Activated T-cell treated with anti-CD3 and anti-CD28 coated beads for 24 hours (primary cell): ENCODE data around the gene C3orf22.
"Not testable (repeated sequence)": the region's sequence is repeated elsewhere in the genome, so short reads cannot be mapped to it uniquely, and the experiment has no call there.

Source experiments
- DNase-seq: peaks from one replicate; pipeline ENCODE4 v3.0.0-alpha.2; 2020; ENCODE audit warnings: low read depth

C3orf22 gene

DNA sequence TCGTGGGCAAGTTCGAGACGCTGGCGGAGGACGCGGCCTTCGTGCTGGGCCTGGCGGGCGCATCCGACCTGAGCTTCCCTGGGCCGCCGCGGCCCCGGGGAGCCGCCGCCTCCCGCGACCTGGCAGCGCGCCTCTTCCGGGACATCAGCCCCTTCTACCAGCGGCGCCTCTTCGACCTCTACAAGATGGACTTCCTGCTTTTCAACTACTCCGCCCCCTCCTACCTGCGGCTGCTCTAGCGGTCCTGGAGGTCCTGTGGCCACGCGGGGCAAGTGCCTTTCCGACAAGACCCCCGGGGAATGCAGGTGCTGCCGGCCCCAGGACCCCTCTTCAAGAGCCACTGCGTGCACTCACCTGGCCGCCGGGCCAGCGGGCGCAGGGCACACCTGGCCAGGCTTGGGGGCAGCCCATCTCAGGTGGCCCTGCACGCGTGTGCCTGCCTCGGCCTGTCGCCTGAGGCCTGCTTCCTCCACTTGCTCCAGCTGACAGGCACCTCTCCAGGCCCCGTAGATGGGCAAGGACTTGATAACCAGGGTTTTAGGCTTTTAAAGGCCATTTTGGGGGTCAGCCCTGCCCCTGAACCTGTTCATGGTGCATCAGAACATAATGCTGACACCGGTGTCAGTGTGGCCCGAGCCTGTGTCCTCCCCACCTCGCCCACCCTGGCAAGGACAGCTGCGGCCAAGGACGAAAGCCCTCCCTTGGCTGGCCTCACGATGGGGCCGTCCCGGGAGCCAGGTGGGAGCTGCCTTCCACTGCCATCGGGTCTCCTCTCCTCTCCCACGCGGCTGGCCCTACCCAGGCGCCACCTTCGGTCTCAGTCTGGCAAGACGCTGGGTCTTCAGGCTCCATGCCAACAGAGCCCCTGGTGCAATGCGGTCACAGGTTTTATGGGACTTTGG, 16.1 kb downstream of the C3orf22 start:
- no peak for DNase-seq

DNA sequence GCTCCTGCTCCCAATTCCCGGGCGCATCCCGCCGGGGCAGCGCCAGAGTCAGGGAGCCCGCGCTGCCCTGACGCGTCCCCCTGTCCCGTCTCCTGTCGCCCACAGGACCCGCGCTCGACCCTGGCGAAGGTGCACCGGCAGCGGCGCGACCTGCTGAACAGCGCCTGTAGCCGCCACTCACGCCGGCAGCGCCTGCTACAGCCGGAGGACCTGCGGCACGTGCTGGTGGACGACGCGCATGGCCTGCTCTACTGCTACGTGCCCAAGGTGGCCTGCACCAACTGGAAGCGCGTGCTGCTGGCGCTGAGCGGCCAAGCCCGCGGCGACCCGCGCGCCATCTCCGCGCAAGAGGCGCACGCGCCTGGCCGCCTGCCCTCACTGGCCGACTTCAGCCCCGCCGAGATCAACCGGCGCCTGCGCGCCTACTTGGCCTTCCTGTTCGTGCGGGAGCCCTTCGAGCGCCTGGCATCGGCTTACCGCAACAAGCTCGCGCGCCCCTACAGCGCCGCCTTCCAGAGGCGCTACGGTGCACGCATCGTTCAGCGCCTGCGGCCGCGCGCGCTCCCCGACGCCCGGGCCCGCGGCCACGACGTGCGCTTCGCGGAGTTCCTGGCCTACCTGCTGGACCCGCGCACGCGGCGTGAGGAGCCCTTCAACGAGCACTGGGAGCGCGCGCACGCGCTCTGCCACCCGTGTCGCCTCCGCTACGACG, 16.9 kb downstream of the C3orf22 start:
- no peak for DNase-seq

DNA sequence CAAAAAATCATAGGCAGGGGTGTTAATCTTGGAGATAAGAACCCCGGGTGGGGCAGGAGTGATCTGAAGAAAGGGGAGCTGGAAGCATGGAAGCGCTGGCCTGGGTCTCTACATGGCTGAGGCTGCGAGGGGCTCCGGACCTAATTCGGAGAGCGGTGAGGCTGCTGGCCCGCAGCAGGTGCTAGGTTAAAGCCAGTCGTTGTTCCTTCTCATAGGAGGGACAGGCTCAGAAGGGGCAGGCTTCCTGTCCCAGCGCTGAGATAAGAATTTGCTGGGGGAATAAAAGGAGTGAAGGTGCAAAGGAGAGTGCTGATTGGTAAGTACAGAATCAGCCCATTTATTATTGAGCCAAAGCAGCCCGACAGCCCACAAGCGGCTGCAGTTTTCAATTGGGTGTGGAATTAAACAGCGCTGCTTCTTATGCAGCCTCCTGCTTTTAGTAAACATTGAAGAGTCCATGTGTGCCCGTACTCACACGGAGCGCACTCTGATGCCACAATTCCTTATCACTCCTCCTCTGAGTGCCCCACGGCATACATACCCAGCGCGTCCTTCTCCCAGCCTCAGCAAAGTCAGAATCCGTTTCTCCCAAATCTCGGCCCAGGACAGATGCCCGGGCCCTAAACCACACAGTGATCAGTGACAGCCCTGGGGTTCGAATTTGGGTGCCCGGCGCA, 17.6 kb downstream of the C3orf22 start:
- DNase-seq = no peak

DNA sequence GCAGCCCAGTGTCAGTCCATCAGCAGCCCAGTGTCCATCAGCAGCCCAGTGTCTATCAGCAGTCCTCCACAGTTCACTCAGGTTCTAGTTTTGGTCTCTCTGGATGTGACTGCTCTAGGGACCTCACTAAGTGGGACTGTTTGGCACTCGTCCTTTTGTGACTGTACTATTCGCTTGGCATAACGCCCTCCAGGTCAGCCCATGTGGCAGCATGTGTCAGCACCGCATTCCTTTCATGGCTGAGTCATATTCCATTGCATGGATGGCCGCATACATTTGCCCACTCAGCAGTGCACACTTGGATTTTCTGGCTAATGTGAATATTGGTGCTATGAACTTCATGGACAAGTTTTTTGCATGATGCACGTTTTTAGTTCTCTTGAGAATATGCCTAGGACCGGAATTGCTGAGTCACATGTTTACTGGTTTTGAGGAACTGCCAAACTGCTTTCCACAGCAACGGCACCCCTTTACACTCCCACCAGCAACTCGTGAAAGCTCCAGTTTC, 18.3 kb downstream of the C3orf22 start:
- DNase-seq = no peak

DNA sequence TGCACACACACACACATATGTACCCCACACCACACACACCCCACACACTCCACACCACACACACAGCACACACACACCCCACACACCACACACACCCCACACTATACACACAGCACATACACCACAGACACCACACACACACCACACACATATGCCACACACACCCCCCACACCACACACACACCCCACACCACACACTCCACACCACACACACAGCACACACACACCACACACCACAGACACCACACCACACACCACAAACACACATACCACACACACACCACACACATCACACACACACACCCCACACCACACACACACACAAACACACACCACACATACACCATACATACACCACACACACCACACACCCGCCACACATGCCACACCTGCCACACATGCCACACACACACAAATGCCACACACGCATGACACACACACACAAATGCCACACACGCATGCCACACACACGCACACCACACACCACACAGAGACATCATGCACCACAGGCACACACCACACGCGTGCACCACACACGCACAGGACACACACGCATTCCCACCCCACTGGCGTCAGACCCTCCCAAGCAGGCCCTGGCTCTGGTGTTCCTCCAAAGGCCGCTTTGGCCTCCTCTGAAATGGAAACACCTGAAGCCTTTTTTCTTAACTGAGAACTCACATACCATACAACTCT, 19.0 kb downstream of the C3orf22 start:
- DNase-seq = no peak

DNA sequence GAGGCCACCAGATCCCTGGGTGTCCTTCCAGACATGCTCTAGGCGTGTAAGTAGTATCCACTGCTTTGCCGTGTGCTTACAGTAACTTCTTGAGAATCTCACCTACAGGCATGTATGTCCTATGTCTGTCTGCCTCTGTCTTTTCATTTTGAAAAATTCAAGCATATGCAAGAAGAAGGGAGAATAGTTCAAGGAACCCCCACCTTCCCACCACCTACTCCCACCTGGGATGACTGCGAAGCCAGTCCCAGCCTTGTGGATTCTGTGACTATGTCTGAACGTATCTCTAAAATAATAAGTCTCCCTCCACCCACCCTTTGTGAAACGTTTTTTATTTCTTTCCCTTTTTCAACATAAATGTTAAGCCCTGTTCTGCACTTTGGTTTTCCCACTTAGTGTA, 19.8 kb downstream of the C3orf22 start:
- no peak for DNase-seq

DNA sequence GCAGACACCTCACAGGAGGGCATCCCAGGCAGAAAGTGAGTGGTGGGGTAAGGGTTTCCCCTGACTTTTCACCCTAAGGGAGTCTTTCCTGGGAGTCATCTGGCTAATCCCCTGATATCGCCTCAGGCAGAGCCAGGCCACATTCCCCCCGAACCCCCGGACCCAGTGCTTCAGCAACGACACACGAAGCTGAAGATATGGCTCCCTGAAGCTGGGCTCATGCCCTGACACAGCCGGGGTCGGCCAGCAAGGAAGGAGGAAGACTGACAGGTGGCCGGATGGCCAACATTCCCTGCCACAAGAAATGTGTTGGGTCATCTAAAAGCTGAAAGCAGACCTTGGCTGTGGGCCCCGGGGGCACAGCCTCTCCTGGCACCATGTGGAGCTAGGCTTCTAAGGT, 20.4 kb downstream of the C3orf22 start:
- DNase-seq = no peak

DNA sequence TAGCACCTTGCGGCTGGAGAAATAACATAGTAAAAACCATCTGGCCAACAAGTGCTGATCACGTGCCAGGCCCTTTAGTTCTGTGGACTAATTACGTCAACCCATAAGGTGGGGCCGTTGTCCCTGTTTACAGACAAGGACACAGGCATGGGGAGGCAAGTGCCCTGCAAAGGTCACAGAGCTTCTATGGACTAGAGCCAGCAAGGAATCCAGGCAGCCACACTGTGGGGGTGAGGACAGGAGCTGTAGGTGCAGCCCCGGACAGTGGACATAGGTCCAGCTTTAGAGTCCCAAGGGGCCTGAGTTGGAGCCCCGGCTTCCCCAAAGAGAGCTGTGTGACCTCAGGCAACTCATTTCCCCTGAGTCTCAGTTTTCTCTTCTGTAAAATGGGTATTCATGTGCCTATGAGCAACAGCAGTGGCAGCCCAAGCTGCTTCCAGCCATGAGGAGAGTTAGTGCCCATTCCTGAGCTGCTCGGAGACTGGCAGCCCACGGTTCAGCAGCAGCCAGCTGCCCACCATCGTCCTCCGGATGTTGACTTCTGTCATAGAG, 20.9 kb downstream of the C3orf22 start:
- no peak for DNase-seq

DNA sequence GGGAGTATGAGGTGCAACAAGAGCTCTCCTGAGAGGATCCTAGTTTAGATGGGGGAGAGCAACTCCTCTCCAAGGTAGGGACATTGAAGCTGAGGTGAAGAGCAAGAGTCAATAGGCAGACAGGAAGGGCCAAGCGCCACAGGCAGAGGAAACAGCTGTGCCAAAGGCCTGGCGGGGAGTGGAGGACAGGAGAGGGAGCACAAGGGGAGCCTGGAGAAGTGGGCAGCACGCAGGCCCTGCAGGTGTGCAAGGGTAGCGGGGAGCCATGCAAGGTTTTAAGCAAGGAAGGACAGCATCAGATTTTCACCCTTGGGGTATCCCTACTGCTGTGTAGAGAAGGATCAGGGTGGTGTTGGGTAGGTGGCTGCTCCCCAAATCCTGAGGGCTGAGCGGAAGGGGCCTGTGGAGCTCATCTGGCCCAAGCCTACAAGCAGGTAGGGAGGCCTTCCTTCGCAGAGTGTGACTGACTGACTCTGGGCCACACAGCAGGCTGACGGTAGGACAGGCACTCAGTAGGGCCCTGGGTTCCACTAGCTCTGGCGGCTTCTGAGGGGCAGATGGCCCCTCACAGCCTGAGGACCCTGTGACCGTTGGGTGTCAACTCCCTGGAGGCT, 21.5 kb downstream of the C3orf22 start:
- DNase-seq = no peak

DNA sequence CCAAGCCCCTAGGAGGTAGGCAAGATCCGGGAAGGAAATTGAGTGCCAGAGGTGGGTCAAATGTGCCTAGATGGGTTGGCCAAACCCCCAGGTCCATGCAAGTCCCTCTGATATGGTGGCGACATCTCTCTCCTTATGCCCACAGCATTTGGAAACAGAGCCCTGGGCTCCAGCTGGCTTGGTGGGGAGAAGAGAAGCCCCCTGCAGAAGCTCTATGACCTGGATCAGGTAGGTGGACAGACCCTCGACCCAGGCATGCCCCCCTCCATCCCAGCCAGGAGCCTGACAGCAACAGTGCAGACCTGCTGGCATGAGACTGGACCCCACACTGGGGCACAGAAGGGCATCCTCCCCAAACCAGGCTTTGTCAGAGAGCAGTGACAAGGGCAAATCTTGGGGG, 22.6 kb downstream of the C3orf22 start:
- DNase-seq = no peak

DNA sequence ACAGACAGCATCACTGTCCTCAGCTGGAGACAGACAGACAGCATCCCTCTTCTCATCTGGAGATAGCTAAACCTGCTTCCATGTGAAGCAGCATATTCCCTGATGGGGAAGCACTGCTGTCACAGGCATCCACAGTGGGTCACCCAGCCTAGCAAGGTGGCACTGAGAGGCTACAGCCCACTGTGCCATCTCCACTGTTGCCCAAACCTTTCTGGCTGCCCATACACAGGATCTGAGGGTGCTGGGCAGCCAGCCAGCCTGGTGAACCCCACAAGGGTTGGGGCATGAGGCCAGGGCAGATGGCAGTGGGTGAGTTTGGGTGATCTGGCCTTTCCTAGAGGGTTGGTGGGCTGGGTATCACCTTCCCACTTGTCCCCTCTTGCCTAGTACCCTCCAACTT, 23.1 kb downstream of the C3orf22 start:
- DNase-seq = no peak

DNA sequence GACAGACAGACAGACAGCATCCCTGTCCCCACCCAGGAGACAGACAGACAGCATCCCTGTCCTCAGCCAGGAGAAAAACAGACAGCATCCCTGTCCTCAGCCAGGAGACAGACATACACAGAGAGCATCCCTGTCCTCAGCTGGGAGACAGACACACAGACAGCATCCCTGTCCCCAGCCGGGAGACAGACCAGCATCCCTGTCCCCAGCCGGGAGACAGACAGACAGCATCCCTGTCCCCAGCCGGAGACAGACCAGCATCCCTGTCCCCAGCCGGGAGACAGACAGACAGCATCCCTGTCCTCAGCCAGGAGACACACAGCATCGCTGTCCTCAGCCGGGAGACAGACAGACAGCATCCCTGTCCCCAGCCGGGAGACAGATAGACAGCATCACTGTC, 24.0 kb downstream of the C3orf22 start:
- DNase-seq = not testable (repeated sequence)

DNA sequence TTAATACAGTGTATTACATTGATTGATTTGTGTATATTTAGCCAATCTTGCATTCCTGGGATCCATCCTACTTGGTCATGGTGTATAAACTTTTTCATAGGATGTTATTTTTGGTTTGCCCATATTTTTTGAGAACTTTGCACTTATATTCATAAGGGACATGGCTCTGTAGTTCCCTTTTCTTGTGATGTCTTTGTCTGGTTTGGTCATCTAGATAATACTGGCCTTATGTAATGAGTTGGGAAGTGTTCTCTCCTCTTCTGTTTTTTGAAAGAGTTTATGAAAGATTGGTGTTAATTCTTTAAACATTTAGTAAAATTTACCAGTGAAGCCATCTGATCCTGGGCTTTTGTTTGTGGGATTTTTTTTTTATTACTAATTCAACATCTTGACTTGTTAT, 25.2 kb downstream of the C3orf22 start:
- no peak for DNase-seq

DNA sequence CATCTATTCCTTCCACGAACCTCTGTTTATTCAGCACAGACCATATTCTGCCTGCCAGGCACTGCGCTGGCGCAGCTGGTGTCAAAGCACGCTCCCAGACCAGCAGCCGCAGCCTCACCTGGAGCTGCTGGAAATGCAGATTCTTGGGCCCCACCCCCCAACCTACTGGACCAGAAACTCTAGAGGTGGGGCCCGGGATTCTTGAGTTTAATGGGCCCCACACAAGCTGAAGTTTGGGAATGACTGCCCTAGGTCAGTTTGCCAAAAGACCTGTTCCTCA, 27.7 kb downstream of the C3orf22 start:
- no peak for DNase-seq

DNA sequence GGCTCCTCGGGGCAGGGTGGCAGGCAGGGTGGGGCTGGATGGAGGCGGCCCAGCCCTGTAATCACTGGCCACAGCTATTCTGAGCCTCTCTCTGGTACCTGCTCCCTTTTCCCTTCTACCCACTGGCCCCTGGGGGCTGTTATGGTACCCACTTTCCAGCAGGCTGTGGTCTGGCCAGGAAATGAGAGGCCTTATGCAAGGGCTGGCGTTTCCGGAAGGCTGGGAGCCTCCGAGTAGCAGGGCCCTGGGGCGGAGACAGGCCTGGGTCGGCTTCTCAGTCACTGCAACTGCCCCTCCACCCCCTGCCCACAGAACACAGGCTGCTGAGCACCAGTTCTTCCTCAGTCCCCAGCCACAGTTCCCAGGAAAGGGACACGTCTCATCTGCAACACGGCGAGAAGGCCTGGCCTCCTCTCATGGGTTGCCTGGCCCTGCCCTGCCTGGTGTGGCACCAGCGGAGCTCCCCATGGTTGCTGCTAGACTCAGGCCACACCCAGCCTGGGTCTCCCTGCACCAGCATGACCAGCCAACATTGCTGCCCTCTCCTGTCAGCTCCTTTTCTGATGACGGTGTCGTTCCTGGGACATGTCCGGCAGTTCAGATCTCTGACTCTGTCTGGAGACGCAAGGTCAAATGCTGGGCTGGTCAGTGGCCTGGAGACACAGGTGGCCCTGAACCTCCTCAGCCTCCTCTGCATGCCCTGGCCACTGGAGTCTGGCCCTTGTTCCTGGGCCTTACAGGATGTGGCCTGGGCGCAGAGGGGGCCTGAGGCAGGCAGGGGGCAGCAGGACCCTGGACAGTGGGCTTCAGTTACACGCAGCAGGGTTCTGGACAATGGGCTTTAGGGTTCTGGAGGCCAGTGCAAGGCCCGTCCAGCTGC, 28.3 kb downstream of the C3orf22 start:
- no peak for DNase-seq

DNA sequence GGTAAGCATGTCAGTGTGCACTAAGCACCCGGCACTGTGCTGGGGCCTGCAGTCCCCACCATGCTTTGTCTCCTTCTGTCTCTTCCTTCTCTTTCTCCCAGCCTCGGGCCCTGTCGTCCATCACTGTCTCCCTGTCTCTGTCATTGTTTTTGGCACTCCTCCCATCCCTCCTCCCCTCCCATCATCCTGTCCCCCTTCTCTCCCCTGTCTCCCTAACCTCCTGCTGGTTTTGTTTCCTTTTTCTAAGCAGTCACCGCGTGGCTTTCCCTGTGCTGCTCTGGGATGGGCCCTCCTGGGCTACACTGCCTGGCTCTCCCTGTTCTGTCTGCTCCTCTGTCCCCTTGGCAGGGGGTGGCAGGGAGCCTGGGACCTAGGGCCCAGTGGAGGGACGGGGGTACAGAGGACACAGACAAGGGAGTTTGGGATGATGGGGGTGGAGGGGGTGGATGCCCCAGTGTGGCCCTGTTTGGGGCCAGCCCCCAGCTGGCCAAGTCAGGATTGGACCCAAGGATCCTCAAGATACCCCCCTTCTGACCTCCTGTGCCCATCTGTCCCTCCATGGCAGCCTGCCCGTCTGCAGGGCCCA, 29.1 kb downstream of the C3orf22 start:
- DNase-seq = no peak

DNA sequence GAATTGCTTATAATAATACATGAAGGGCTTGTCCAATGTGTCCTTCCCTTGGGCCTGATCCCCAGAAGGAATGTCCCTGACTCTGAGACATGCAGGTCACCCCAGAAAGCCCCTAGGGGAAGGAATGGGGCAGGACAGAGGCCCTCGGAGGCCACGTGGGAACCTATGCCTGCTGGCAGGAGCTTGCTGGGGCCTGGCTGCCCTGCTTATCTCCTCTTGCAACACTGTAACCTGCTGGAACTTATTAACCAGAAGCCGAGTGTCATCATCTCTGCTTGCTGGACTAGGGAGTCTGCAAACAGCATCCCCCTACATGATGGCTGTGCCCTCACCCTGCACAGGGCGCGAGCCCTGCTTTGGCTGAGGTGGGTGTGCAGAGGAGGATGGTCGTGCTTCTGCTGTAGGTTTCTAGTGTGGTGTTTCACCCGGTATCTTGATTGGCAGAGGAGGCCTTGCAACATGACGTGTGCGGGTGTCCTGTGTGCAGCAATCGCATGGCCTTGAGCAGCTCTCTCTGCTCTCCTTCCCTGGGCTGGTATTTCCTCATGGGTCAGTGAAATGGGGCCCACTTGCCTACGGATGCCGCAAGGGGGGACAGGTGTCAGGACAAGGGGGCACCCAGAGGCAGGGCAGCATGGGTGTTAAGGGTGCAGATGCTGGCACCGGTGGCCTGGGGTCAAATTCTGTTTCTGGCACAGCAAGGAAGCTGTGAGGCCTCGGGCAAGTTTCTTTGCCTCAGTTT, 29.8 kb downstream of the C3orf22 start:
- DNase-seq = no peak

DNA sequence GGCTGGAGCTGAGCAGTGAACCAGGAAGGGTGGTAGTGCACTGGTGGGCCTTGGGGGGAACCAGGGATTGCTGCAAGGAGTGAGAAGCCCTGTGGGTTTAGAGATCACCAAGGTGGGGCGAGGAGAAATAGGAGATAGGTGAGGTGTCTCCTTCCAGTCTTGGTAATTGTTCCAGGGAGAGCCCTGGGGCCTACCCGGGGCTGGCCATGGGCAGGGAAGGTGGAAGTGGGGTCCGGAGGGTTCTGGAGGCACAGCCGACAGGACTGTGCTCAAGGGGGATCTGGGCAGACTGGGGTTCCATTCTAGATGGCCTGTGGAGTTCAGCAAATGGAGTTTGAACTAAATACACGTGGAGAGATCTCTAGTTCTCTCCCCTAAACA, 30.3 kb downstream of the C3orf22 start:
- DNase-seq = no peak

DNA sequence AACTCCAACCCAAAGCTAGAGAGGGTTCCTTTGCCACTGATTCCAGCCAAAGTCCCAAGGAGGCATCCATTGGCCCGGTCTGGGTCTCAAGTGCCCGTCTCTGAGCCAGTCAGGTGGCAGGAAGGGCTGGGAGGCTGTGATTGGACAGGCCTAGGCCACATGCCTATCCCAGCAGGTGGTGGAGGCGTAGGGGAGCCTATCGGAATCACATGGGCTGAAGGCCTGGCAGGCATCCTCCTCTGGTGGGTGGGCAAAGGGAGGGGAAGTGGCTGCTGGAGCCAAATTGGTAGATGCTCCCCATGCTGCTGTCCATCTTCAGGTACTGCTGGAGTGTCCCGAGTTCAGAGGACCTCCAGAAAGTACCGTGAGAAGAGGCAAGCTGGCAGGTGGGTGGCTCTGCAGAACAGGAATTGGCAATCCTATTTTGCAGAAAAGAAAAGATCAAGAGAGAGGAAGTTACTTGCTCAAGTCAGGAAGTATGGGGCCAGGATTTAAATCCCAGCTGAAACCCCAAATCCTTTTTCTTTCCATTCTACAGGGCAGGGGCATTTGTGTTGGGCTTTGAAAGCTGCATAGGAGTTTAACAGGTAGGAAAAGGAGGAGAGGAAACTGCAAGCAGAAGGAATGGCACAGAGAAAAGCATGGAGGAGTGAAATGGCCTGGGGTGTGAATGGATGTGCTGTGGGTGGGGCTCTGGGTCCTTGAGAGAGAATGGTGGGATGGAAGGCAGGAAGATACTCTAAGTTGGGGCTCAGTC, 31.1 kb downstream of the C3orf22 start:
- DNase-seq = no peak
